Retinal pigment epithelial cell (primary cell): ENCODE measurements around the gene BCO2.

Experiments used
- DNase-seq: peaks from one replicate; pipeline ENCODE4 v3.0.0-alpha.2; 2010; ENCODE audit warnings: low read depth
- H3K4me3 ChIP-seq: 2 replicates; pipeline ENCODE4 v1.5.1; 2011; ENCODE audit warnings: mild to moderate bottlenecking, low read length, control low read depth, moderate library complexity
- CTCF ChIP-seq: conservative IDR thresholded peaks from 2 replicates; pipeline ENCODE4 v1.5.1; 2011; ENCODE audit warnings: low read depth, low read length, control low read depth, inconsistent platforms

Gene BCO2

GRCh38 chr11:112223754-112224532, 48.6 kb downstream of the BCO2 start:
- DNase-seq: no peak
- no peak for TF ChIP-seq CTCF
- H3K4me3 ChIP-seq: no peak overlapping the region

GRCh38 chr11:112225753-112226061, 50.4 kb downstream of the BCO2 start:
- H3K4me3 ChIP-seq: peak overlapping the region; percentile 57
- no peak for TF ChIP-seq CTCF
- peak; percentile 43 for DNase-seq

GRCh38 chr11:112226062-112226830, 50.9 kb downstream of the BCO2 start, which contains the start of gene PTS:
PTS (plus strand) TSS chr11:112226428; CDS start chr11:112226444, 16 bp downstream.
- no peak for TF ChIP-seq CTCF
- peak within 1 kb of the TSS; percentile 57 for H3K4me3 ChIP-seq
- DNase-seq: peak; percentile 33

- TF ChIP-seq CTCF: no peak
These were observed 51.6 kb downstream of the BCO2 start for GRCh38 chr11:112226831-112227401.

GRCh38 chr11:112227471-112227870, 52.2 kb downstream of the BCO2 start:
- no peak for TF ChIP-seq CTCF
- H3K4me3 ChIP-seq: peak overlapping the region; percentile 57
- no peak for DNase-seq

More at GRCh38 chr11:112226831-112227401, 51.6 kb downstream of the BCO2 start:
- peak overlapping the region; percentile 57 for H3K4me3 ChIP-seq
- no peak for DNase-seq

- DNase-seq: no peak
- no peak overlapping the region for H3K4me3 ChIP-seq
- TF ChIP-seq CTCF: no peak
These were observed 53.4 kb downstream of the BCO2 start for GRCh38 chr11:112228706-112229105.
